K562 (cell line): Measurements from ENCODE around the gene PDE2A. TPM values are rescaled to one million over a fixed set of nuclear protein-coding genes. Genes with fewer than 3 reads are reported as not detected.

Source experiments
- ATAC-seq: fragments of 200-7000 bp; cut with Tn5 transposase; 3 replicates; pipeline ENCODE4 v1.9.1; 2020; ENCODE audit warnings: moderate library complexity
- BruUV-seq: library from RNA; stranded (reverse); fragments of 400-500 nt; replicated peaks from 2 replicates; lab custom pipeline; 2021; lab: Mats Ljungman, UMichigan
- CTCF ChIA-PET: fragments of 300-600 bp; formaldehyde crosslinking; extraction: SDS; loops from one replicate; lab custom pipeline; 2021; ENCODE audit warnings: low intra/inter-chr PET ratio; lab: Yijun Ruan, JAX
- POLR2A ChIA-PET: fragments of 300-600, 350-650 bp; sonication (Branson Sonifier 250); formaldehyde crosslinking; extraction: SDS; loops from one replicate; lab custom pipeline; 2021; ENCODE audit warnings: antibody characterized with exemption, inconsistent platforms; lab: Yijun Ruan, JAX
- DNase-seq, 4 experiments: peaks; one replicate each; pipeline versions ENCODE4 v3.0.0 to v3.0.0-alpha.2; 2011 to 2018; ENCODE audit warnings: low spot score in 3 of 4, mixed read lengths in 3 of 4; ENCODE audit errors: extremely low read depth in 1 of 4
- FAIRE-seq: peaks from 2 replicates; lab custom pipeline; 2011; peaks lifted over from hg19 to GRCh38; lab: Jason Lieb, UNC
- H2AFZ ChIP-seq: 2 replicates; pipeline ENCODE4 v1.6.0; 2011; ENCODE audit warnings: low read depth, low read length, control low read depth, inconsistent platforms
- H3K27ac ChIP-seq: fragments of 200-600 bp; 3 replicates; pipeline ENCODE4 v1.8.0; 2011; ENCODE audit warnings: low read depth, mild to moderate bottlenecking, control low read depth, inconsistent platforms, low read length, moderate library complexity, mixed read lengths; ENCODE audit errors: extremely low read depth
- H3K27me3 ChIP-seq, 2 experiments: fragments of 300-600 bp in 1 of 2; 2 replicates in 1 of 2; 3 replicates in 1 of 2; pipeline versions ENCODE4 v1.6.0 to v1.8.0; 2011; ENCODE audit warnings: inconsistent platforms in 2 of 2, low read length in 2 of 2, mild to moderate bottlenecking in 1 of 2, mixed read lengths in 1 of 2, moderate library complexity in 1 of 2; ENCODE audit not compliant: control insufficient read depth in 2 of 2, insufficient read depth in 2 of 2
- H3K36me3 ChIP-seq: fragments of 300-600 bp; 3 replicates; pipeline ENCODE4 v1.8.0; 2011; ENCODE audit warnings: mild to moderate bottlenecking, low read length, inconsistent platforms; ENCODE audit not compliant: control insufficient read depth, insufficient read depth
- H3K4me1 ChIP-seq, 2 experiments: fragments of 200-600 bp in 1 of 2; replicated peaks in 1 of 2; 2 replicates in 1 of 2; 3 replicates in 1 of 2; pipeline versions ENCODE4 v1.5.1 to v1.8.0; 2011; ENCODE audit warnings: inconsistent platforms in 2 of 2, low read length in 2 of 2, mild to moderate bottlenecking in 1 of 2, mixed read lengths in 1 of 2, moderate library complexity in 1 of 2; ENCODE audit not compliant: control insufficient read depth in 2 of 2, insufficient read depth in 2 of 2
- H3K4me2 ChIP-seq: 2 replicates; pipeline ENCODE4 v1.6.1; 2011; ENCODE audit warnings: low read length, control low read depth, inconsistent platforms, mixed read lengths; ENCODE audit not compliant: insufficient read depth
- H3K4me3 ChIP-seq: fragments of 200-600 bp; sonication (generic), shearing (Covaris generic); 2 replicates; pipeline ENCODE4 v1.5.1; 2016; ENCODE audit warnings: control low read depth, inconsistent platforms
- H3K79me2 ChIP-seq: fragments of 200-600 bp; 3 replicates; pipeline ENCODE4 v1.8.0; 2011; ENCODE audit warnings: low read length, inconsistent platforms; ENCODE audit not compliant: control insufficient read depth, insufficient read depth
- H3K9ac ChIP-seq, 2 experiments: 2 replicates each; pipeline versions ENCODE4 v1.6.0 to v1.6.1; 2011; ENCODE audit warnings: low read depth in 2 of 2, low read length in 2 of 2, control low read depth in 1 of 2, inconsistent platforms in 1 of 2, mild to moderate bottlenecking in 1 of 2, mixed read lengths in 1 of 2; ENCODE audit not compliant: insufficient read depth in 1 of 2
- H3K9me1 ChIP-seq: one replicate; pipeline ENCODE4 v1.6.0; 2011; ENCODE audit warnings: inconsistent platforms, mild to moderate bottlenecking, low read length, moderate library complexity; ENCODE audit not compliant: control insufficient read depth, insufficient read depth
- H3K9me3 ChIP-seq: replicated peaks from 2 replicates; pipeline ENCODE4 v1.5.1; 2011; ENCODE audit warnings: low read depth, low read length, inconsistent platforms; ENCODE audit not compliant: control insufficient read depth, insufficient read depth
- H4K20me1 ChIP-seq: replicated peaks from 2 replicates; pipeline ENCODE4 v1.6.1; 2011; ENCODE audit warnings: low read length, inconsistent platforms, mixed read lengths; ENCODE audit not compliant: control insufficient read depth, insufficient read depth
- BHLHE40 ChIP-seq: IDR thresholded peaks from 2 replicates; pipeline ENCODE4 v1.6.1; 2011; ENCODE audit warnings: low read length, improper control_type of control experiment
- ETV5 ChIP-seq: sonication (generic); formaldehyde crosslinking; IDR thresholded peaks from 2 replicates; pipeline ENCODE4 v1.4.0; 2020; ENCODE audit warnings: low read depth, mild to moderate bottlenecking, missing genetic modification reagents
- MYNN ChIP-seq, 2 experiments: sonication (generic); formaldehyde crosslinking in 1 of 2; IDR thresholded peaks; 2 replicates each; pipeline versions ENCODE4 v1.5.0 to v1.6.1; 2016 to 2020; ENCODE audit warnings: antibody characterized with exemption in 1 of 2, missing genetic modification reagents in 1 of 2
- NFE2 ChIP-seq: IDR thresholded peaks from 2 replicates; pipeline ENCODE4 v1.6.1; 2014; ENCODE audit warnings: antibody characterized with exemption, low read depth
- NUFIP1 ChIP-seq: fragments of 450-650 bp; IDR thresholded peaks from 2 replicates; pipeline ENCODE4 v1.6.1; 2018; ENCODE audit not compliant: partially characterized antibody
- POLR2B ChIP-seq: fragments of 450-650 bp; IDR thresholded peaks from 2 replicates; pipeline ENCODE4 v1.6.1; 2018; ENCODE audit warnings: low read depth; ENCODE audit not compliant: partially characterized antibody
- SUPT5H ChIP-seq: fragments of 450-650 bp; IDR thresholded peaks from 2 replicates; pipeline ENCODE4 v1.6.1; 2016
- ZBTB8A ChIP-seq: fragments of 450-650 bp; IDR thresholded peaks from 2 replicates; pipeline ENCODE4 v1.6.1; 2018; ENCODE audit warnings: mild to moderate bottlenecking, moderate library complexity; ENCODE audit not compliant: partially characterized antibody
- ZNF175 ChIP-seq: fragments of 200-800 bp; sonication (Bioruptor generic); IDR thresholded peaks from 2 replicates; pipeline ENCODE4 v1.6.1; 2016; ENCODE audit warnings: low read depth, mild to moderate bottlenecking, missing genetic modification characterization, missing compliant biosample characterization
- WGBS: fragments of 100-300 bp; shearing (Covaris generic); methylation state at CpG from one replicate; pipeline ENCODE4 v1.1.6; 2016; ENCODE audit warnings: low coverage, mixed read lengths; ENCODE audit not compliant: insufficient coverage; ENCODE audit errors: missing lambda C conversion rate; 5-methylcytosine and 5-hydroxymethylcytosine counted together
- in situ Hi-C: fragments of 300-500 bp; cut with MboI; formaldehyde crosslinking; loops from 4 replicates; pipeline ENCODE4 v1.15.0; 2018; ENCODE audit warnings: inconsistent platforms, mixed read lengths
- intact Hi-C: fragments of 100-400 bp; cut with micrococcal nuclease; formaldehyde crosslinking; loops from 2 replicates; pipeline ENCODE4 v1.14.2; 2022
- polyA plus RNA-seq, 8 experiments: library from polyadenylated mRNA; depleted of rRNA in 4 of 8; stranded (reverse) in 5 of 8; unstranded in 3 of 8; fragments of >200 nt; fragmentation: Nextera tagmentation in 2 of 8; fragmentation: Illumina TruSeq in 1 of 8; extraction: Ambion mirVana in 2 of 8; extraction: Trizol in 1 of 8; gene quantifications; 2 replicates each; pipeline versions ENCODE4 v1.2.1 to v1.2.3, GENCODE V29; 2011 to 2014; ENCODE audit warnings: inconsistent platforms in 1 of 8, missing spikeins in 1 of 8
- total RNA-seq, 7 experiments: library from RNA; depleted of rRNA in 6 of 7; stranded (reverse); fragments of >200 nt in 6 of 7; fragmentation: Illumina TruSeq in 2 of 7; extraction: Trizol in 2 of 7; gene quantifications; 2 replicates each; pipeline versions ENCODE4 v1.2.1 to v1.2.3, GENCODE V29; 2011 to 2021; ENCODE audit warnings: low replicate concordance in 1 of 7
- TF ChIP-seq, protein P1 (sequence below): IDR thresholded peaks from 2 replicates; pipeline ENCODE4 v1.6.1; 2012; ENCODE audit warnings: low read depth, low read length, improper control_type of control experiment, borderline replicate concordance
- TF ChIP-seq, protein P2 (sequence below): sonication (generic); formaldehyde crosslinking; IDR thresholded peaks from 2 replicates; pipeline ENCODE4 v1.8.0; 2023; ENCODE audit warnings: missing genetic modification reagents, mild to moderate bottlenecking, borderline replicate concordance
- TF ChIP-seq, protein P3 (sequence below): fragments of 250-450 bp; sonication (Bioruptor Pico); IDR thresholded peaks from 2 replicates; pipeline ENCODE4 v1.8.0; 2021; ENCODE audit warnings: moderate library complexity, mild to moderate bottlenecking, inconsistent platforms

PDE2A gene
- total and polyA plus RNA-seq, 9 of the 15 experiments (the other 6 are each of a cell fraction or from before 2014, with no cell fraction given) = 0.07 to 15.2 (median 1.6) TPM; not detected in 1

DNA sequence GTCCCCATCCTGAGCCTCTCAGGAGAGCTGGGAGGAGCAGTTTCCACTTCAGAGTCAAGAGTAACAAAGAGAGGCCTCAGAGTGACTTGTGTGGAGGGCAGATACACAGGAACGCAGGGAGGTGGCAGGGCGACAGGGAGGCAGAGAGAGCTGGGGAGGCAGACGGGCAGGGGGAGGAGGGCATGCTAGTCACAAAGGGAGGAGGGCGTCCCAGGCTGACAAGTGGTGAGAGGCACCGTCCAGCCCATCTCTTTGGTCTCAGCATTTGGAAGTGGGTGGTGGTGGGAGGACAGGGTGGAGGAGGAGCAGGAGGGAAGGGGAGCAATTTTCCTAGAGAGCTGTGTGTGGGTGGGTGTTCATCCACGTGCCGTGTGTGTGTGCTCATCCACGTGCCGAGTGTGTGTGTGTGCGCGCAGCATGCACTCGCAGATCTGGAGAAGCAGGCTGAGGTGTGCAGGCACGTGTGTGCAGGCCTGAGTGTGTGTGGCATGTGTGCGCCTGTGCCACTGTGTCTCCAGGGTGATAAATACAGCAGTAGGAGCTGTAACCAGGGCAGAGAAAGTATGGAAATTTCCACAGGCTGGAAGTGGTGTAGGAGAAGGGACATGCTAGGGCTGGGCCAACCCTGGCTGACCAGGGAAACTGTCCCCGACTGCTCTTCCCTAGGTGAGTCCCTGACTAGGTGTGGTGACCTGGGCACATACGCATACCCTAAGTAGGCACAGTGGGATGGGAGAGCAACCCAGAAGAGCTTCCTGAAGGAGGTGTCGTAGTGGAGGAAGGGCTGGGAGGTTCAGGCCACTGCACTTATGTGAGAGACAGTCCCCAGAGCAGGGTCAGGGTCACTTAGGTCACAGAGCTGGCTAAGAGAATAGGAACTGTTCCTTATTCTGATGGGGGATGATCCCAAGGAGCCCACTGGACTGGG, 7.3 kb upstream of the PDE2A start:
- no TSS peak for BruUV-seq
- no peak overlapping the region for H3K4me2 ChIP-seq
- in situ Hi-C loops = loop anchor here (5.0 kb wide), 1 partner anchor 94 kb away; no protein-coding TSS in a partner anchor
- peaks cover 24% of the 10 kb centered on the region; the same call in 2 of the 3 replicates for H3K36me3 ChIP-seq
- intact Hi-C loops = loop anchor here (5.0 kb wide), 1 partner anchor 209 kb away; no protein-coding TSS in a partner anchor
- WGBS = 33% methylated on average over 17 of the region's 17 CpGs
- ChIA-PET CTCF (no interaction called here), POLR2A (interaction anchor here (0.5 to 1.4 kb wide), 8 partner anchors 9 to 397 kb away, joined by 3 to 7 read pairs (median 4); no protein-coding TSS in a partner anchor)
- DNase-seq = no peak
- no peak overlapping the region for H3K4me3 ChIP-seq
- peaks cover 36% of the 10 kb centered on the region for H4K20me1 ChIP-seq
- FAIRE-seq = no peak
- no peaks in the 10 kb centered on the region for H3K9me3 ChIP-seq
- H3K79me2 ChIP-seq = no peaks in the 10 kb centered on the region
- no peak overlapping the region for H3K27ac ChIP-seq
- peaks cover 4 to 31% of the 10 kb centered on the region in 2 experiments; a peak in 4 of 5 replicates for H3K27me3 ChIP-seq
- no peak for ATAC-seq
- peak overlapping the region in 1 of 2 experiments; percentile 50; a peak in 1 of 4 replicates for H3K9ac ChIP-seq
- H3K9me1 ChIP-seq = peaks cover 5% of the 10 kb centered on the region
- H3K4me1 ChIP-seq = peaks cover 3 to 39% of the 10 kb centered on the region in 2 experiments; a peak in 4 of 5 replicates
- no peak overlapping the region for H2AFZ ChIP-seq
- TF ChIP-seq NUFIP1 = no peak
- TF ChIP-seq POLR2B = peak; percentile 24
- peak; percentile 63 for TF ChIP-seq BHLHE40
- TF ChIP-seq, protein P1, sequence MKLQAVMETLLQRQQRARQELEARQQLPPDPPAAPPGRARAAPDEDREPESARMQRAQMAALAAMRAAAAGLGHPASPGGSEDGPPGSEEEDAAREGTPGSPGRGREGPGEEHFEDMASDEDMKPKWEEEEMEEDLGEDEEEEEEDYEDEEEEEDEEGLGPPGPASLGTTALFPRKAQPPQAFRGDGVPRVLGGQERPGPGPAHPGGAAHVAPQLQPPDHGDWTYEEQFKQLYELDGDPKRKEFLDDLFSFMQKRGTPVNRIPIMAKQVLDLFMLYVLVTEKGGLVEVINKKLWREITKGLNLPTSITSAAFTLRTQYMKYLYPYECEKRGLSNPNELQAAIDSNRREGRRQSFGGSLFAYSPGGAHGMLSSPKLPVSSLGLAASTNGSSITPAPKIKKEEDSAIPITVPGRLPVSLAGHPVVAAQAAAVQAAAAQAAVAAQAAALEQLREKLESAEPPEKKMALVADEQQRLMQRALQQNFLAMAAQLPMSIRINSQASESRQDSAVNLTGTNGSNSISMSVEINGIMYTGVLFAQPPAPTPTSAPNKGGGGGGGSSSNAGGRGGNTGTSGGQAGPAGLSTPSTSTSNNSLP = no peak
- TF ChIP-seq, protein P2, sequence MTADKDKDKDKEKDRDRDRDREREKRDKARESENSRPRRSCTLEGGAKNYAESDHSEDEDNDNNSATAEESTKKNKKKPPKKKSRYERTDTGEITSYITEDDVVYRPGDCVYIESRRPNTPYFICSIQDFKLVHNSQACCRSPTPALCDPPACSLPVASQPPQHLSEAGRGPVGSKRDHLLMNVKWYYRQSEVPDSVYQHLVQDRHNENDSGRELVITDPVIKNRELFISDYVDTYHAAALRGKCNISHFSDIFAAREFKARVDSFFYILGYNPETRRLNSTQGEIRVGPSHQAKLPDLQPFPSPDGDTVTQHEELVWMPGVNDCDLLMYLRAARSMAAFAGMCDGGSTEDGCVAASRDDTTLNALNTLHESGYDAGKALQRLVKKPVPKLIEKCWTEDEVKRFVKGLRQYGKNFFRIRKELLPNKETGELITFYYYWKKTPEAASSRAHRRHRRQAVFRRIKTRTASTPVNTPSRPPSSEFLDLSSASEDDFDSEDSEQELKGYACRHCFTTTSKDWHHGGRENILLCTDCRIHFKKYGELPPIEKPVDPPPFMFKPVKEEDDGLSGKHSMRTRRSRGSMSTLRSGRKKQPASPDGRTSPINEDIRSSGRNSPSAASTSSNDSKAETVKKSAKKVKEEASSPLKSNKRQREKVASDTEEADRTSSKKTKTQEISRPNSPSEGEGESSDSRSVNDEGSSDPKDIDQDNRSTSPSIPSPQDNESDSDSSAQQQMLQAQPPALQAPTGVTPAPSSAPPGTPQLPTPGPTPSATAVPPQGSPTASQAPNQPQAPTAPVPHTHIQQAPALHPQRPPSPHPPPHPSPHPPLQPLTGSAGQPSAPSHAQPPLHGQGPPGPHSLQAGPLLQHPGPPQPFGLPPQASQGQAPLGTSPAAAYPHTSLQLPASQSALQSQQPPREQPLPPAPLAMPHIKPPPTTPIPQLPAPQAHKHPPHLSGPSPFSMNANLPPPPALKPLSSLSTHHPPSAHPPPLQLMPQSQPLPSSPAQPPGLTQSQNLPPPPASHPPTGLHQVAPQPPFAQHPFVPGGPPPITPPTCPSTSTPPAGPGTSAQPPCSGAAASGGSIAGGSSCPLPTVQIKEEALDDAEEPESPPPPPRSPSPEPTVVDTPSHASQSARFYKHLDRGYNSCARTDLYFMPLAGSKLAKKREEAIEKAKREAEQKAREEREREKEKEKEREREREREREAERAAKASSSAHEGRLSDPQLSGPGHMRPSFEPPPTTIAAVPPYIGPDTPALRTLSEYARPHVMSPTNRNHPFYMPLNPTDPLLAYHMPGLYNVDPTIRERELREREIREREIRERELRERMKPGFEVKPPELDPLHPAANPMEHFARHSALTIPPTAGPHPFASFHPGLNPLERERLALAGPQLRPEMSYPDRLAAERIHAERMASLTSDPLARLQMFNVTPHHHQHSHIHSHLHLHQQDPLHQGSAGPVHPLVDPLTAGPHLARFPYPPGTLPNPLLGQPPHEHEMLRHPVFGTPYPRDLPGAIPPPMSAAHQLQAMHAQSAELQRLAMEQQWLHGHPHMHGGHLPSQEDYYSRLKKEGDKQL = no peak
- TF ChIP-seq ZNF175 = no peak
- no peak for TF ChIP-seq ETV5 (CRISPR knock-in tag)
- TF ChIP-seq, protein P3, sequence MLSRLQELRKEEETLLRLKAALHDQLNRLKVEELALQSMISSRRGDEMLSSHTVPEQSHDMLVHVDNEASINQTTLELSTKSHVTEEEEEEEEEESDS (CRISPR knock-in tag) = no peak
- TF ChIP-seq ZBTB8A = no peak
- peak; percentile 81; the same call in 1 of the 2 replicates for TF ChIP-seq MYNN (IDR thresholded peaks at IDR 0.05)
- no peak for TF ChIP-seq MYNN (CRISPR knock-in tag; IDR thresholded peaks at IDR 0.05)
- no peak for TF ChIP-seq NFE2
- TF ChIP-seq SUPT5H = peak; percentile 53
